Activated CD4-positive, CD25-positive, alpha-beta regulatory T cell treated with anti-CD3 and anti-CD28 coated beads, Interleukin-2, amount 50 U/mL, for 16 hours (primary cell): ENCODE data around the gene C11orf21.

Experiments used
- DNase-seq: peaks from one replicate; pipeline ENCODE4 v3.0.0-alpha.2; 2020; ENCODE audit warnings: low read depth, low spot score

Gene C11orf21

GRCh38 chr11:2320568-2321310 is 19.0 kb upstream of the C11orf21 start:
- no peak for DNase-seq

- DNase-seq, result no peak
Observed at GRCh38 chr11:2319791-2320472, 18.2 kb upstream of the C11orf21 start.

- no peak for DNase-seq
Observed at GRCh38 chr11:2318707-2319106, 17.0 kb upstream of the C11orf21 start.

GRCh38 chr11:2318123-2318522 is 16.4 kb upstream of the C11orf21 start:
- DNase-seq, result no peak

GRCh38 chr11:2317354-2318050 is 15.8 kb upstream of the C11orf21 start:
- no peak for DNase-seq

GRCh38 chr11:2316963-2317244 is 15.2 kb upstream of the C11orf21 start:
- DNase-seq, result no peak

- no peak for DNase-seq
Observed at GRCh38 chr11:2316169-2316962, 14.6 kb upstream of the C11orf21 start.

- no peak for DNase-seq
Observed at GRCh38 chr11:2315395-2316168, 13.9 kb upstream of the C11orf21 start.

- DNase-seq, result no peak
Observed at GRCh38 chr11:2314525-2315394, 13.0 kb upstream of the C11orf21 start.

GRCh38 chr11:2314136-2314524 is 12.4 kb upstream of the C11orf21 start:
- DNase-seq, result no peak

GRCh38 chr11:2313051-2313951 is 11.6 kb upstream of the C11orf21 start:
- DNase-seq, result no peak

- no peak for DNase-seq
Observed at GRCh38 chr11:2312232-2313042, 10.7 kb upstream of the C11orf21 start.

- DNase-seq, result no peak
Observed at GRCh38 chr11:2311353-2312133, 9.8 kb upstream of the C11orf21 start.

GRCh38 chr11:2310786-2311352 is 9.2 kb upstream of the C11orf21 start:
- no peak for DNase-seq

- no peak for DNase-seq
Observed at GRCh38 chr11:2310073-2310785, 8.5 kb upstream of the C11orf21 start.

GRCh38 chr11:2309251-2310072 is 7.7 kb upstream of the C11orf21 start:
- no peak for DNase-seq
